ENCODE results near the gene HORMAD2.

- TF ChIP-seq POLR2A (IDR thresholded peaks at IDR 0.05; ENCODE audit: low read depth, low read length), result no peak
- TF ChIP-seq CTCF (IDR thresholded peaks at IDR 0.05; ENCODE audit: extremely low read depth in 1 of 2, insufficient read depth in 1 of 2, low read depth in 1 of 2, low read length in 2 of 2), result no peak
- no peak for TF ChIP-seq EZH2 (IDR thresholded peaks at IDR 0.05; ENCODE audit: borderline replicate concordance, low read depth, low read length, severe bottlenecking)
- TF ChIP-seq POLR2AphosphoS5 (IDR thresholded peaks at IDR 0.05; ENCODE audit: insufficient read depth, low read depth, low read length), result no peak
- no peak for TF ChIP-seq MAX (IDR thresholded peaks at IDR 0.05; ENCODE audit: insufficient read depth, insufficient read length)
These were observed 122.3 kb downstream of the HORMAD2 start for GRCh38 chr22:30202531-30203006.

Data from endothelial cell of umbilical vein (primary cell).